ENCODE data around the gene RUSC2.
"Not testable (repeated sequence)": the region's sequence is repeated elsewhere in the genome, so short reads cannot be mapped to it uniquely, and the experiment has no call there.

The RUSC2 gene

GRCh38 chr9:35490910-35491465 lies 1.1 kb downstream of the RUSC2 start:
- ATAC-seq = no peak
- no peak for DNase-seq

DNA sequence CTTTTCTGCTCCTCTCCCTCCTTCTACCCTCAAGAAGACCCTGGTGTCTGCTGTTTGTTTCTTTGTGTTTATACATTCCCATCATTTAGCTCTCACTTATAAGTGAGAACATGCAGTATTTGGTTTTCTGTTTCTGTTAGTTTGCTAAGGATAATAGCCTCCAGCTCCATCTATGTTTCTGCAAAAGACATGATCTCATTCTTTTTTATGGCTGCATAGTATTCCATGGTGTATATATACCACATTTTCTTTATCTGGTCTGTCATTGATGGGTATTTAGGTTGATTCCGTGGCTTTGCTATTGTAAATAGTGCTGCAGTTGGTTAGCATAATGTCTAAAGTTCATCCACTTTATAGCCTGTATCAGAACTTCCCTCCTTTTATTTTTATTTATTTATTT lies 3.2 kb downstream of the RUSC2 start:
- not testable (repeated sequence) for DNase-seq, ATAC-seq

GRCh38 chr9:35495984-35496383 lies 6.1 kb downstream of the RUSC2 start:
- no peak for DNase-seq
- ATAC-seq = peak; percentile 45

GRCh38 chr9:35498245-35498644 lies 8.3 kb downstream of the RUSC2 start:
- ATAC-seq, DNase-seq: not testable (repeated sequence)

GRCh38 chr9:35499029-35499700 lies 9.3 kb downstream of the RUSC2 start:
- DNase-seq = no peak
- no peak for ATAC-seq

DNA sequence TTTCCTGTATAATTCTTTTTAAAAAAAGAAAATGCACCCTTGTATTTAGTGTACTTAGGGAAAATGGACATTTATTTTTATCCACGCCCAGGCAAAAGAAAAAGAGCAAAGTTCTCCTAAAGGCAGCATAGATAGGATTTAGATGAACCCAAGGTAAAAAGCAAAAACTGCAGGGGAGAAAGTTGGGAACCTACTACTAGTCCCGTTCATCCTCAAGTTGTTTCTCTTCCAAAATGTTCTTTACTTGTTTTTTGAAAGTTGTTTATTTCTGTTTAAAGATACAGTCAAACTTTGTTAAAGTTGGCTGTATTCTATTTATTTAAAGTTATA lies 9.8 kb downstream of the RUSC2 start:
- DNase-seq (no peak), ATAC-seq (no peak)

DNA sequence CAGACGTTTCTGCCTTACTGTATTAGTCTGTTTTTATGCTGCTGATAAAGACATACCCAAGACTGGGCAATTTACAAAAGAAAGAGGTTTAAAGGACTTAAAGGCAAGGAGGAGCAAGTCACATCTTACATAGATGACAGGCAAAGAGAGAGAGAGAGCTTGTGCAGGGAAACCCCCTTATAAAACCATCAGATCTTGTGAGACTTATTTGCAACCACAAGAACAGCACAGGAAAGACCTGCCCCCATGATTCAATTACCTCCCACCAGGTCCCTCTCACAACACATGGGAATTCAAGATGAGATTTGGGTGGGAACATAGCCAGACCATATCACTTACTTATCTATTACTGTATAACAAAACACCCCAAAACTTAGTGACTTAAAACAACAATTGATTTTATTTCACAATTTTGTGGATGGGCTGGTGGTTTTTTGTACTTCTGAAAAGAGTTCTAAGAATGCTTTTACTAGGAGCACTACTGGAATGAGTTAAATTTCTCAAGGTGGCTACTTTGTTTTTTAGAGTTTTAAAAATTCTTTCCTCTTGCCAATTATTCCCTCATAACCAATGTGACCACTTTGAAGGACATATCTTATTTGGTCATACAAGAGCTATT lies 10.3 kb downstream of the RUSC2 start:
- ATAC-seq = no peak

GRCh38 chr9:35501946-35502345 lies 12.0 kb downstream of the RUSC2 start:
- DNase-seq (no peak), ATAC-seq (no peak)

More for the DNA sequence above, 10.3 kb downstream of the RUSC2 start:
- DNase-seq = no peak

- DNase-seq = no peak
- no peak for ATAC-seq
These were observed 16.4 kb downstream of the RUSC2 start for GRCh38 chr9:35506359-35506758.

DNA sequence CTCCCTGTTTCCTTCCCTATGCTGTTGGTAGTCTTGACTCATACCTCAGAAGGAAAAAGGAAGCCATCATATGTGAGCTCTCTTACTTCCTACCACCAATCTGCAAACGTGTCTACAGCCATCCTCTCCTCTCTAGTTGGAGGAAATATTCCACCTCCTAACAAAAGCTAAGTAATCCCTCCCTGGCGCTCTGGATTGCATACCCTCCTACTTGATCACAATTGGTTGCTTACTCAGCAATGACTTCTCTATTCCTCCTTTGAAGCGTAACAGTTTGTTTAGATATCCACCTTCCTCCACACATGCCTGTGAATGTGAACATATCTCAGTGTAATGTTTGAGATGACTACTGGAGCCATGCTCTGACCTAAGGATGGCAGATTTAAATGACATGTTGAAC lies 18.2 kb downstream of the RUSC2 start:
- DNase-seq (no peak), ATAC-seq (no peak)

DNA sequence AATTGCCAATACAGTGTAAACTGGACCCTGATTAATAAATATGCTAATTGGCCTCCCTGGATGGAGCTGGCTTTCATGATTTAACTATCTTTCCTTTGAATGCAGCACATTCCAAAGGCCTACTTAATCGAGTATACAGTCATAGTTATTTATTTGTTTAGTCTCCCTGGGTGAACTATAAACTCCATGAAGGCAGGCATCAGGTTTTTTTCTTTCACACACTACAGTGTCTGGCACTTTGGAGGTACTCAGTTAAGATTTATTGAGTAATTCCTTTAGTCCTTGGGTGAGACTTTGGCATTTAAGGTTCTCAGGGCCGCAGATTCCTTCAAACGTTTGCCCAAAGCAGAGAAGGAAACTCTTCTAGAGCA lies 20.5 kb downstream of the RUSC2 start:
- ATAC-seq = no peak
- no peak for DNase-seq

- DNase-seq = no peak
- no peak for ATAC-seq
These were observed 21.0 kb downstream of the RUSC2 start for GRCh38 chr9:35510754-35511428.

DNA sequence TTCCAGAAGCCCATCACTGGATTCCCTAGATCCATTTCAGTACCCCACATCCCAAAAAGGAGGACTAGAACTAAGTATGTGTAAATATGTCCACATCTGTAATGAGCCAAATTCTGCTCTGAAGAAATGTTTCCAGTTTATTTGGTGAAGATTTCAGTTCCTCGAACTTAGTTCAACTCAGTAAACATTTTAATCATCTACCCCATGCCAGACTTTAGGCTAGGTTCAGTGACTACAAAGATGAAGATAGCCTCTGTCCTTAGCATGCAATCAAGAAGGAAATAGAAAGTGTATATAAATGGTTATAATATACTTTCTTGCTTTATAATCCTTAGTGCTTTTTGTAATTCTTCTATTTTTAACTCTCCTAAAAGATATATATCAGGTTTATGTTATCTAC lies 21.5 kb downstream of the RUSC2 start:
- ATAC-seq = no peak
- no peak for DNase-seq

DNA sequence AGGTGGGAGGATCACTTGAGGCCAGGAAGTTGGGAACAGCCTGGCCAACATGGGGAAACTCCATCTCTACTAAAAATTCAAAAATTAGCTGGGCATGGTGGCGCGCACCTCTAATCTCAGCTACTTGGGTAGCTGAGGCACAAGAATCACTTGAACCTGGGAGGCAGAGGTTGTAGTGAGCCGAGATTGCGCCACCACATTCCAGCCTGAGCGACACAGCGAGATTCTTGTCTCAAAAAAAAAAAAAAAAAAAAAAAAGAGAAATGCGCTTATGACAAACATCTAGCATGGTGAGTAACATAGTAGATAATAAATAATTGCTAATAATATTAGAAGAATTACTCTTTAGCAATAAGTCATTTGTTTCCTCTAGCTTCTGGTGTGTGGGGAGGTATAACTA lies 25.9 kb downstream of the RUSC2 start:
- no peak for ATAC-seq
- DNase-seq = no peak

GRCh38 chr9:35516479-35516878 lies 26.6 kb downstream of the RUSC2 start:
- no peak for ATAC-seq
- DNase-seq = no peak

DNA sequence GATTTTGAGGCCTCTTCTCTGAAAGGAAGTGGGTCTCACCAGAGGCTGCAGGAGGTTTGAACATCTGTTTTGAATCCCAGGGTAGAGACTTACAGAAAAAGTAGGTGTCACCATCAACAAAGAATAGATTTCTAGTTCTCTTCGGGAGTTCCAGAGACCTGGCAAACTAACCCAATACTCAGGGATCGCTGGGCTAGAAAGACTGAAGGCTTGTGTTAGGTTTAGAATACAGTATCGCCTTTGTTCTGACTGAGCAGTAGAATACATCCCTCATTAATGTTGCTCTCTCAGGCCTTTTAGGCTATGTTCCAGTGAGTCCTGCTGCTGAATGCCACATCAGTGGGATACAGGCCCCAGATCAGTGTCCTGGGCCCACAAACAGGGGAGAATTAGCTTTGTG lies 27.2 kb downstream of the RUSC2 start:
- no peak for DNase-seq
- no peak for ATAC-seq

DNA sequence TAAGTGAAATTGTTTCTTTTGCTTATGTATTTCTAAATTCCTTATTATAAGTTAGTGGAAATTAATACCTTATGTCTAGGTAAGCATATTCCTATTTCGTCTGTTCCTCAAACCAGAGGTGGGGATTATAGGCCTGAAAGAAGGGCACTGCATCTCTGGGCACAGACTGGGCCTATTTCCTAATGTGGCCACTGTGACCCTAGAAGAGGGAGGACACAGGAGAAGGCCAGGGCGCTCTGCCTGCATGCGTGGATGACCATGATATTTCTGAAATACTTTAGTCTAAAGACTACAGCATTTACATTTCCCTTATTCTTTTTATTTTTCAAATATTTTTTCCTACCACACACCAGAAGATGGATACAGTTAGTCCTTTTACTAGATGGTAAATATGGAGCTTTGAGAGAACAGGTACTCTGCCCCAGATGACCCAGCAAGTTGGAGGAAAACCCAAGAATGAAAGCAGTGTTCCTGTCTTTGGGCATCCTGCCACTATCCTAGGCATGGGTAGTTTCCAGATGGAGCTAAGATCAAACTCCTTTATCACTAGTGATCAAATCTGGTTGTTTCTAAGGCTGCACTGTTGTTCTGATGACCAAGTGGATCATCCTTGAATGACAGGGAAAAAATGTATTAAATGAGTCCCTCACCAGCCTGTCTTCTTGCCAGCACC lies 27.8 kb downstream of the RUSC2 start:
- ATAC-seq = no peak
- no peak for DNase-seq

- DNase-seq (no peak), ATAC-seq (no peak)
These were observed 28.4 kb downstream of the RUSC2 start for GRCh38 chr9:35518225-35518821.

DNA sequence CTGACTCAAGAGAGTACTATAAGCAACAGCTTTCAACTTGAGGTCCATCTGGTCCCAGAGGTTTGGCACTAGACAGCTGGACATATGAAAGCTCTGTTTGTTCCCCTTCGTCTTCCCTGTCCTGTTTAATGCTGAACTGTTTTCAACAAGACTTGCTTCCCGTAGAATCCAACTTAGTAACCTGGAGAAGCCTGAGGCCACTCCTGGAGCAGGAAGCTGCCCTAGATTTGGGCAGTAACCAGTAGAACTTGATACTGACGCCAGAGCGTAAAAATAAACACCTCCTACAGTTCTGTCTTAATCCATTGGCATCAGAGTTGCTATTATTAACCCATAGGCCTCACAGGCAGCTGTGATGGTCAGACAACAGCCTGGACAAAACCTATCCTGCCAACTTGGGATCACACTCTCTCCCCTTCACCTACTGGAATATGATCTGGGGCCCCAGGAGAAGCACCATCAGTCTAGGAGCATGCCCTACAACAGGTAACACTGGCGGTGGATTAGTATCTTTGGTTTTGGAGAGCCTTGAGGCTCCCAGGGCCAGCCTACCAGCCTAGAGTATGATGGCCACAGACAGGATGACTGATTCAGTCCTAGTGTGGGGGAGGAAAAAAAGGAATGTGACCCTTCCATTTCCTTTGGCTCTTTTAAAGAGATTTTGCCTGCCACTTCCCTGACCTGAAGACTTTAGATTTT lies 29.2 kb downstream of the RUSC2 start:
- no peak for DNase-seq
- ATAC-seq = no peak

DNA sequence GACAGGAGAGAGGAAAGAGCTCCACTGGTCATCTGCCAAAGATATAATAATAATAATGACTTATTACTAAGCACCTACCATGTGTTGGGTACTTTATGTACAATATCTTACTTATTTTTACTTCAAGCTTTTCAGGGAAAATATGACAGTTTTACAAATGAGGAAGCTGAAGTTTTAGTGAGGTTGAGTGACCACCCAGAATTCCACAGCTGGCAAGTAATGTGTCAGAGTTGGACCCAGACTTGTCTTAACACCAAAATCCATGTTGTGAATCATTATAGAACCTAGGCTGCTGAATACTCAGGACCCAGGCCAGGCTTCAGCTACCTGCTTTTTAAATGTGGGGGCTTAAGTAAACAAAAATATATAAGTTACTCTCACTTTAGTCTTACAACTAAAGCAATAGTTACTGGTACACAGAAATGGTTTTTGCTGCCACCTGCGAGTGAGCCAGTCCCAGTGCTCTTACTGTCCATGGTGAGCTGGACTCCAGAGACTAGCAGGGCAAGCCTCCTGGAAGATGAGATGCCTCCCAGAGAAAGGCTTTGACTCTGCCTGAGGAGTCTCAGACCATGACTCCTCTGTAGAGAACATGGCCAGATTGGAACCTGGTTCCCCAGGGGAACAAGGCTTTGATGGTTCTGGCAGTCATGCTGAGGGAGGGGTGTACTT lies 29.9 kb downstream of the RUSC2 start:
- DNase-seq = no peak
- no peak for ATAC-seq

DNA sequence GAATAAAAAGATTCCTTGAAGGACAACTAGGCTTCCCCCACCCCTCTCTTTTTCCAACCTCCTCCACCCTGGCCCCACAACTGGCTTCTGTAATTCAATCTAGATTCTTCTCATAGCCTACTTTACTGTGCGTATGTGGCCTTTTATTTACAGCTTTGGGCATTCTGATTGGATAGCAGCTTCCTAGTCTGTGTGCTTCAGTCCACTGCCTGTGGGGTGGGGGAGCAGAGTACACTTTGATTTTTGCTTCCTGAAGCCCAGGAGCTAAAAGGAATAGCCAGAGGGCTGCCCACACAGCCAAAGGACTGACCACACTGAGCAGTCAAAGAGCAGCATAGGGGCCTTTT lies 30.4 kb downstream of the RUSC2 start:
- ATAC-seq = no peak
- no peak for DNase-seq

All from stimulated activated naive CD8-positive, alpha-beta T cell treated with anti-CD3 and anti-CD28 coated beads, Interleukin-15, Interleukin-2, amounts not matched to agents 100 U/mL and 50 U/mL, for 24 hours (primary cell).